DOHH2 (cell line): ENCODE results near the gene TRMT1.
A peak's percentile ranks its signal among the peaks of the same experiment; 100 is the strongest.

Source experiments
- H3F3A ChIP-seq: fragments of 200-600 bp; sonication (generic), shearing (Covaris generic); 2 replicates; pipeline ENCODE4 v1.6.0; 2016; ENCODE audit warnings: antibody characterized with exemption, mild to moderate bottlenecking; ENCODE audit not compliant: control insufficient read depth, insufficient read depth
- H3K27ac ChIP-seq: fragments of 200-600 bp; sonication (generic); 2 replicates; pipeline ENCODE4 v1.5.1; 2014; ENCODE audit warnings: low read depth, mild to moderate bottlenecking, low read length, moderate library complexity
- H3K27me3 ChIP-seq: fragments of 200-600 bp; sonication (generic); 2 replicates; pipeline ENCODE4 v1.6.1; 2014; ENCODE audit warnings: mild to moderate bottlenecking, low read length, mixed read lengths; ENCODE audit not compliant: control insufficient read depth
- H3K36me3 ChIP-seq: fragments of 200-600 bp; sonication (generic); 2 replicates; pipeline ENCODE4 v1.6.1; 2014; ENCODE audit warnings: mild to moderate bottlenecking, low read length, moderate library complexity, mixed read lengths; ENCODE audit not compliant: control insufficient read depth
- H3K4me1 ChIP-seq: fragments of 200-600 bp; sonication (generic); 2 replicates; pipeline ENCODE4 v1.6.1; 2014; ENCODE audit warnings: mild to moderate bottlenecking, low read length, mixed read lengths; ENCODE audit not compliant: control insufficient read depth
- H3K4me2 ChIP-seq: fragments of 200-600 bp; sonication (generic); 2 replicates; pipeline ENCODE4 v1.6.0; 2014; ENCODE audit warnings: mild to moderate bottlenecking, low read length, moderate library complexity
- H3K4me3 ChIP-seq: fragments of 200-600 bp; sonication (generic); 2 replicates; pipeline ENCODE4 v1.5.1; 2014; ENCODE audit warnings: mild to moderate bottlenecking, low read length, mixed read lengths
- H3K79me2 ChIP-seq: fragments of 200-600 bp; sonication (generic); 2 replicates; pipeline ENCODE4 v1.6.1; 2014; ENCODE audit warnings: mild to moderate bottlenecking, low read length, mixed read lengths; ENCODE audit not compliant: control insufficient read depth
- H3K9me2 ChIP-seq: fragments of 200-600 bp; sonication (generic); replicated peaks from 2 replicates; pipeline ENCODE4 v1.6.1; 2014; ENCODE audit warnings: mild to moderate bottlenecking, low read length, mixed read lengths; ENCODE audit not compliant: control insufficient read depth
- H3K9me3 ChIP-seq: fragments of 200-600 bp; sonication (generic); 2 replicates; pipeline ENCODE4 v1.6.1; 2014; ENCODE audit warnings: antibody characterized with exemption, low read length, mixed read lengths; ENCODE audit not compliant: control insufficient read depth, insufficient read depth
- H4K20me1 ChIP-seq: fragments of 200-600 bp; sonication (generic); 2 replicates; pipeline ENCODE4 v1.6.0; 2014; ENCODE audit warnings: low read depth, mild to moderate bottlenecking, antibody characterized with exemption, low read length, moderate library complexity; ENCODE audit not compliant: control insufficient read depth, insufficient read depth
- EZH2phosphoT487 ChIP-seq: fragments of 200-600 bp; sonication (generic); IDR thresholded peaks from 2 replicates; pipeline ENCODE4 v1.6.1; 2017; ENCODE audit warnings: borderline replicate concordance, mild to moderate bottlenecking, antibody characterized with exemption, low read length, moderate library complexity, mixed read lengths
- TF ChIP-seq, protein P1 (sequence below): fragments of 200-600 bp; sonication (generic); IDR thresholded peaks from one replicate; pipeline ENCODE4 v1.5.1; 2014; ENCODE audit warnings: antibody characterized with exemption, mild to moderate bottlenecking, low read depth, low read length; ENCODE audit not compliant: poor library complexity, severe bottlenecking

The TRMT1 gene

GRCh38 chr19:13098277-13099072 lies 18.1 kb downstream of the TRMT1 start:
- Histone ChIP-seq H3F3A (peaks cover 44% of the 10 kb centered on the region), H3K9me2 (no peaks in the 10 kb centered on the region), H3K27me3 (no peaks in the 10 kb centered on the region), H3K4me3 (peak overlapping the region; percentile 86), H3K27ac (peak overlapping the region; percentile 99), H4K20me1 (no peaks in the 10 kb centered on the region; the same call in 1 of the 2 replicates), H3K9me3 (no peaks in the 10 kb centered on the region), H3K4me2 (peak overlapping the region; percentile 100), H3K36me3 (peaks cover 38% of the 10 kb centered on the region), H3K79me2 (peaks cover 60% of the 10 kb centered on the region), H3K4me1 (peaks cover 85% of the 10 kb centered on the region)
- no peak for TF ChIP-seq EZH2phosphoT487
- TF ChIP-seq, protein P1, sequence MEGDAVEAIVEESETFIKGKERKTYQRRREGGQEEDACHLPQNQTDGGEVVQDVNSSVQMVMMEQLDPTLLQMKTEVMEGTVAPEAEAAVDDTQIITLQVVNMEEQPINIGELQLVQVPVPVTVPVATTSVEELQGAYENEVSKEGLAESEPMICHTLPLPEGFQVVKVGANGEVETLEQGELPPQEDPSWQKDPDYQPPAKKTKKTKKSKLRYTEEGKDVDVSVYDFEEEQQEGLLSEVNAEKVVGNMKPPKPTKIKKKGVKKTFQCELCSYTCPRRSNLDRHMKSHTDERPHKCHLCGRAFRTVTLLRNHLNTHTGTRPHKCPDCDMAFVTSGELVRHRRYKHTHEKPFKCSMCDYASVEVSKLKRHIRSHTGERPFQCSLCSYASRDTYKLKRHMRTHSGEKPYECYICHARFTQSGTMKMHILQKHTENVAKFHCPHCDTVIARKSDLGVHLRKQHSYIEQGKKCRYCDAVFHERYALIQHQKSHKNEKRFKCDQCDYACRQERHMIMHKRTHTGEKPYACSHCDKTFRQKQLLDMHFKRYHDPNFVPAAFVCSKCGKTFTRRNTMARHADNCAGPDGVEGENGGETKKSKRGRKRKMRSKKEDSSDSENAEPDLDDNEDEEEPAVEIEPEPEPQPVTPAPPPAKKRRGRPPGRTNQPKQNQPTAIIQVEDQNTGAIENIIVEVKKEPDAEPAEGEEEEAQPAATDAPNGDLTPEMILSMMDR = no peak

- peaks cover 57% of the 10 kb centered on the region for H3K79me2 ChIP-seq
- H3F3A ChIP-seq = peaks cover 41% of the 10 kb centered on the region
- peak overlapping the region; percentile 87 for H3K27ac ChIP-seq
- H3K4me1 ChIP-seq = peaks cover 80% of the 10 kb centered on the region
- TF ChIP-seq EZH2phosphoT487 = no peak
- TF ChIP-seq, protein P1 = no peak
- H4K20me1 ChIP-seq = no peaks in the 10 kb centered on the region; the same call in 1 of the 2 replicates
- H3K27me3 ChIP-seq = no peaks in the 10 kb centered on the region
- H3K9me2 ChIP-seq = no peaks in the 10 kb centered on the region
- peaks cover 38% of the 10 kb centered on the region for H3K36me3 ChIP-seq
- peak overlapping the region; percentile 88 for H3K4me3 ChIP-seq
- no peaks in the 10 kb centered on the region for H3K9me3 ChIP-seq
- H3K4me2 ChIP-seq = peak overlapping the region; percentile 98
These were observed 18.9 kb downstream of the TRMT1 start for GRCh38 chr19:13097463-13098258.

GRCh38 chr19:13097033-13097462 lies 19.5 kb downstream of the TRMT1 start:
- peak overlapping the region; percentile 98 for H3K4me2 ChIP-seq

More at GRCh38 chr19:13097033-13097462, 19.5 kb downstream of the TRMT1 start:
- Histone ChIP-seq H3K27ac (peak overlapping the region; percentile 87), H4K20me1 (no peaks in the 10 kb centered on the region; the same call in 1 of the 2 replicates), H3K4me3 (peak overlapping the region; percentile 88), H3K79me2 (peaks cover 51% of the 10 kb centered on the region), H3K9me3 (no peaks in the 10 kb centered on the region), H3K9me2 (no peaks in the 10 kb centered on the region), H3F3A (peaks cover 39% of the 10 kb centered on the region), H3K4me1 (peaks cover 80% of the 10 kb centered on the region), H3K36me3 (peaks cover 32% of the 10 kb centered on the region), H3K27me3 (no peaks in the 10 kb centered on the region)
- no peak for TF ChIP-seq EZH2phosphoT487
- TF ChIP-seq, protein P1 = no peak
